ENCODE measurements around the gene CLCN5. TPM values are rescaled to one million over a fixed set of nuclear protein-coding genes. Genes with fewer than 3 reads are reported as not detected.

Gene CLCN5
- total and polyA plus RNA-seq, 11 donors, result 0.65 to 6.0 (median 2.5) TPM

DNA sequence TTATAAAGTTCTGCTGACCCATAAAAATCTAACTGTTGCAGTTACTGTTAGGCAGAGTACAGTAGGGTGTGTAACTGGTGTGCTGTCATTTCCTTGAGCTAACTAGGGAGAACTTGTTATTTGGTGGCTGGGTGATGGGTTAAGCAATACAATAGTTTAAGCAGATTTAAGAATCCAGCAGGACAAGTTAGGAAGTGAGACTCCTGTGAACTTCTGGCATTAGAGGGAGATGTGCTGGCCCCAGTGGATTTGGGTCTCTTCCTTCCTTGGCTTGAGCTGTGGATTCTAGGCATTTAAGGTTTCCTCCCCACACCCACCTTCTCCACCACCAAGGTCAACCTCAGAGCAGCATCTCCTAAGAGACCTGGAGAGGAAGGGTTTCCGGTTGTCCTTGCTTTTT, 70.5 kb downstream of the CLCN5 start:
- peaks cover 0 to 4% (median 0%) of the 10 kb centered on the region in 12 donors for H3K4me1 ChIP-seq
- TF ChIP-seq, protein P1, sequence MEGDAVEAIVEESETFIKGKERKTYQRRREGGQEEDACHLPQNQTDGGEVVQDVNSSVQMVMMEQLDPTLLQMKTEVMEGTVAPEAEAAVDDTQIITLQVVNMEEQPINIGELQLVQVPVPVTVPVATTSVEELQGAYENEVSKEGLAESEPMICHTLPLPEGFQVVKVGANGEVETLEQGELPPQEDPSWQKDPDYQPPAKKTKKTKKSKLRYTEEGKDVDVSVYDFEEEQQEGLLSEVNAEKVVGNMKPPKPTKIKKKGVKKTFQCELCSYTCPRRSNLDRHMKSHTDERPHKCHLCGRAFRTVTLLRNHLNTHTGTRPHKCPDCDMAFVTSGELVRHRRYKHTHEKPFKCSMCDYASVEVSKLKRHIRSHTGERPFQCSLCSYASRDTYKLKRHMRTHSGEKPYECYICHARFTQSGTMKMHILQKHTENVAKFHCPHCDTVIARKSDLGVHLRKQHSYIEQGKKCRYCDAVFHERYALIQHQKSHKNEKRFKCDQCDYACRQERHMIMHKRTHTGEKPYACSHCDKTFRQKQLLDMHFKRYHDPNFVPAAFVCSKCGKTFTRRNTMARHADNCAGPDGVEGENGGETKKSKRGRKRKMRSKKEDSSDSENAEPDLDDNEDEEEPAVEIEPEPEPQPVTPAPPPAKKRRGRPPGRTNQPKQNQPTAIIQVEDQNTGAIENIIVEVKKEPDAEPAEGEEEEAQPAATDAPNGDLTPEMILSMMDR (IDR thresholded peaks at IDR 0.05), result no peak
- TF ChIP-seq POLR2A (IDR thresholded peaks at IDR 0.05), result no peak
- intact Hi-C loops (cut with DNase I), result no loop called here
- no peaks in the 10 kb centered on the region for H3K9me3 ChIP-seq
- WGBS, 4 donors, result 25 to 52% (median 51%) methylated on average over 1 of the region's 1 CpG
- H3K27me3 ChIP-seq, result peaks cover 0 to 7% (median 0%) of the 10 kb centered on the region in 9 donors
- DNase-seq (no peak), ATAC-seq (peak in 3 of 4 donors; percentile 20 to 55 (median 36))
- H3K27ac ChIP-seq, result no peak overlapping the region
- H3K4me3 ChIP-seq, result no peak overlapping the region
- H3K36me3 ChIP-seq, result no peaks in the 10 kb centered on the region

DNA sequence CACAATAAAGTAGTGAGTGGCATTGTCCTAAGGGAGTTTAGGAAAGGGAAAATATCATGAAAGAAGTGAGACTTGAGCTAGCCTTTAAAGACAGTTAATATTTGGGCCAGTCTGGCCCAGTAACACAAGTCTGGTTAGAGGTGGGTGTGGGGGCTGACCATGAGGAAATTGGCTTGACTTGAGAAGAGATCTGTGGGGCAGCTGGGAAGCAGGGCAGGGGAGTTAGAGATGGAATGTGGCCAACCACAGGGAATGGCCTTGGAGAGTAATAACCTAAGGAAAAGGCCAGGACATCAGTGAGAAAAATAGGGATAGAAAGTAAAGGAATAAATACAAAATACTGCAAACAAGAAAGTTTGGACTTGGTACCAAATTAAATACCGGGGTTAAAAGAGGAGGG, 71.3 kb downstream of the CLCN5 start:
- DNase-seq (no peak), ATAC-seq (no peak)
- 36 to 83% (median 72%) methylated on average over 1 of the region's 1 CpG for WGBS, 4 donors
- Histone ChIP-seq H3K9me3 (no peaks in the 10 kb centered on the region), H3K4me3 (no peak overlapping the region), H3K27ac (no peak overlapping the region), H3K4me1 (peaks cover 0 to 4% (median 0%) of the 10 kb centered on the region in 12 donors), H3K36me3 (no peaks in the 10 kb centered on the region), H3K27me3 (peaks cover 0 to 7% (median 0%) of the 10 kb centered on the region in 9 donors)
- TF ChIP-seq POLR2A (IDR thresholded peaks at IDR 0.05), result no peak
- TF ChIP-seq, protein P1 (IDR thresholded peaks at IDR 0.05), result no peak
- intact Hi-C loops (cut with DNase I), result no loop called here

DNA sequence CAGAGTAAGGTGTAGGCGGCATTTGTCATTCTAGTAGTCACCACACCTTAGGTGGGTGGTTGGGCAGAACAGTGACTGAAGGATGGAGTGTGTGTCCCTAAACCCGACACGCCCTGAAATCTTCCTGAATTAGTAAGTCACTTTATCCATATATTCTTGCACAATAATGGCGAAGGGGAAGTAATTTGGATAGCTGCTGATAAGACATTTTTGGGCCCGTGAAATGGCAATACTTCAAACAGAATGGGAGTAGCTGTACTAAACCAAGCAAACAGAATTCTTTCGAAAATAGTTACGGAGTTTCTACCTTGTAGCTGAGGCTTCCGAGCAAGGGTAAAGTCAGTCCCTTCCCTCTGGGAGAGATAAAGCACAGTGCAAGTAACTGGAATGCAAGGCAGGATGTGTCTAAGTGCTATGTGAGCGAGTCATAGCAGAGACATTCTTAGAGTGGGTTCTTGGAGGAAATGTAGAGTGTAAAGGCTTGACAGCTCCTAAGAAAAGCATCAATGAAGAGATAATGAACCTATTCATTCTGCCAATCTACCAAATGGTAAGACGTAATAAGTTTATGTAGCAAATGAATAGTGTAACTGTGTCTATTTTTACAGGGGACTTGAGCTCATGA, 72.8 kb downstream of the CLCN5 start:
- peaks cover 0 to 4% (median 0%) of the 10 kb centered on the region in 12 donors for H3K4me1 ChIP-seq
- no peak for TF ChIP-seq POLR2A (IDR thresholded peaks at IDR 0.05)
- TF ChIP-seq, protein P1 (IDR thresholded peaks at IDR 0.05), result no peak
- intact Hi-C loops (cut with DNase I), result no loop called here
- 70 to 80% (median 76%) methylated on average over 10 of the region's 10 CpGs for WGBS, 4 donors
- H3K27ac ChIP-seq, result no peak overlapping the region
- H3K27me3 ChIP-seq, result peaks cover 0 to 7% (median 0%) of the 10 kb centered on the region in 9 donors
- no peaks in the 10 kb centered on the region for H3K36me3 ChIP-seq
- H3K4me3 ChIP-seq, result no peak overlapping the region
- no peaks in the 10 kb centered on the region for H3K9me3 ChIP-seq
- DNase-seq (no peak), ATAC-seq (no peak)

DNA sequence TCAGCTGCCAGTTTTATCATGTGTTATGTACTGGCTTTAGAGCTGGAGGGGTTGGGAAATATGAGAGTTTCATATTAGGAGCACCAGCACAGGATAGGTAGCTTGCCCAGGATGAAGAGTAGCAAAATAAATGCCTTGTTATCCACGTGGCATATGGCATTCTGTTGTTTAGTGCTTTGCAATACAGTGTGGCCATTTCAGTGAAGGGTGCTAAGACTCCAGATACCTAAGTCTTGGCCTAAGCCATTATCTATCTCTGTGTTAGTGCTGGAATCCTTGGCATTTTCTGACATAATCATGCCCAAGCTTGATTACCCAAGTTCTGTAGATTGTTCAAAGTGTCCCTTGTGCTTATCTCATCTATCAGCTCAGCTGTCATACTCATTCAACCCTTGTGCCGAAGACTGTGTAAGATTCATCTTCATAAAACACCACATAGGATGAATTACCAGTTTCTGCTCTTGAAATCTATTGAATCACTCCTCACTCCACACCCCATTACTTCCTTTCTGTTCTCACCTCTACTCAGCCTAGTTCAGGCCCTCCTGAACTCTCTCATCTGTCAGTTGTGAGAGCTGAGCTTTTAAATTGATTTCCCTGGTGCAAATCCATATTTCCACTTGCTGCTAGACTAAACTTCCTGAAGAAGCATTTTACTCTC, 73.5 kb downstream of the CLCN5 start:
- H3K27me3 ChIP-seq, result peaks cover 0 to 7% (median 0%) of the 10 kb centered on the region in 9 donors

More for the DNA sequence above, 73.5 kb downstream of the CLCN5 start:
- DNase-seq (no peak), ATAC-seq (no peak)
- intact Hi-C loops (cut with DNase I), result no loop called here
- no peaks in the 10 kb centered on the region for H3K9me3 ChIP-seq
- 40 to 61% (median 49%) methylated on average over 2 of the region's 2 CpGs for WGBS, 4 donors
- no peak for TF ChIP-seq POLR2A (IDR thresholded peaks at IDR 0.05)
- TF ChIP-seq, protein P1 (IDR thresholded peaks at IDR 0.05), result no peak
- H3K36me3 ChIP-seq, result no peaks in the 10 kb centered on the region
- no peak overlapping the region for H3K4me3 ChIP-seq
- peaks cover 0 to 4% (median 0%) of the 10 kb centered on the region in 12 donors for H3K4me1 ChIP-seq
- H3K27ac ChIP-seq, result no peak overlapping the region

Data from heart left ventricle (tissue), 16 donors.